OCI-LY3 (cell line): ENCODE results near the gene RHBDF2.

Experiments
- EZH2phosphoT487 ChIP-seq: fragments of 200-600 bp; shearing (Covaris generic); IDR thresholded peaks from 2 replicates; pipeline ENCODE4 v1.6.1; 2018; ENCODE audit warnings: antibody characterized with exemption, mixed run types, low read depth
- TF ChIP-seq, protein P1 (sequence below): fragments of 200-600, 300-600 bp; sonication (generic); IDR thresholded peaks from 2 replicates; pipeline ENCODE4 v1.5.1; 2014; ENCODE audit warnings: antibody characterized with exemption, low read length, low read depth

DNA sequence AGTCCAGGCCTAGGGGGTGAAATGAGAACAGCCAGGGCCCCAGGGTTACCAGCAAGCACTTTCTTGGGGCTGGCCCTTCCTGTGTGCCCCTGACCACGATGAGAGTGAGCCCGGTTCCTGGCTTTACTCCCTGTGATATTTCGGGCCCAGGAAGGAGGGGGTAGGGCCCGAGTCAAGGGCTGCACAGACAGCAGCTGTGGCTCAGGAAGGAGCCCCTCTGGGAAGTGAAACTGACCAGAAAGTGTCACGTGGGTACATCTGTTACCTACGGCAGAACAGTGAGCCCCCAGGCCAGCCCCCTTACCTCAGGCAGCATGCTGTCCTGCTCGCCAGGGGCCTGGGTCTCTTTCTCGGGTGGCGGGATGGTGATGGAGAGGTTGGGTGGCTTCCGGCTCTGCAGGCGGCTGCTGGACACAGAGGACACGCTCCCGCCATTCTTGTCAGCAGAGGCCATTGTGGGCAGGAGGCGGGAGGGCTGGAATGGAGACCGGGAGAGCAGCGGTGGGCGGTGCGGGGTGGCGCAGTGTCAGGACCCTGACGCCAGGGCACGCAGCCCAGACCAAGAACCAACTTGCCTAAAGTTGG lies 20.1 kb downstream of the RHBDF2 start:
- TF ChIP-seq, protein P1, sequence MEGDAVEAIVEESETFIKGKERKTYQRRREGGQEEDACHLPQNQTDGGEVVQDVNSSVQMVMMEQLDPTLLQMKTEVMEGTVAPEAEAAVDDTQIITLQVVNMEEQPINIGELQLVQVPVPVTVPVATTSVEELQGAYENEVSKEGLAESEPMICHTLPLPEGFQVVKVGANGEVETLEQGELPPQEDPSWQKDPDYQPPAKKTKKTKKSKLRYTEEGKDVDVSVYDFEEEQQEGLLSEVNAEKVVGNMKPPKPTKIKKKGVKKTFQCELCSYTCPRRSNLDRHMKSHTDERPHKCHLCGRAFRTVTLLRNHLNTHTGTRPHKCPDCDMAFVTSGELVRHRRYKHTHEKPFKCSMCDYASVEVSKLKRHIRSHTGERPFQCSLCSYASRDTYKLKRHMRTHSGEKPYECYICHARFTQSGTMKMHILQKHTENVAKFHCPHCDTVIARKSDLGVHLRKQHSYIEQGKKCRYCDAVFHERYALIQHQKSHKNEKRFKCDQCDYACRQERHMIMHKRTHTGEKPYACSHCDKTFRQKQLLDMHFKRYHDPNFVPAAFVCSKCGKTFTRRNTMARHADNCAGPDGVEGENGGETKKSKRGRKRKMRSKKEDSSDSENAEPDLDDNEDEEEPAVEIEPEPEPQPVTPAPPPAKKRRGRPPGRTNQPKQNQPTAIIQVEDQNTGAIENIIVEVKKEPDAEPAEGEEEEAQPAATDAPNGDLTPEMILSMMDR: no peak
- no peak for TF ChIP-seq EZH2phosphoT487
